ENCODE results near the gene KDM3A. TPM values are rescaled to one million over a fixed set of nuclear protein-coding genes. Genes with fewer than 3 reads are reported as not detected.

The KDM3A gene
- total RNA-seq, 1 experiment from 2014 or later: 34.2 TPM

DNA sequence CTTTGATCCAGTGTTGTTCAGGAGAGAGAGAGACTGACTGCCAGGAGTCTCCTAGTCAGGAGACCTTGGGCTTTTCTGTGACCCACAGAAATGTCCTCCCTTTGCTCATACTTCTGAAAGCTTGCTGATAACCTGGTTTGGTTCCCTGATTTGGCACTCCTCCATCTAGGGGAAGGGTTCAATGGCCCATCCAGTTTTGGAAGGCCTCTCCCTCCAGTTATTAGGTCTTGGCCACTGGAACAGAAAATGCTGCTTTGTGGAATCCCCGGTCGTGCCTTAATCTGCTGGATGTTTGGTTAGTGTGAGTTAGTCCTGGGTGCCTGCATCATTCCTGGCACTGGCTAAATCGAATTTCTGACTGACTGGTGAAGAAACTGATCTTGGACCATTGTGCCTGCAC is 35.7 kb downstream of the KDM3A start:
- Mint-ChIP-seq H3K4me3 (no peak overlapping the region), H3K36me3 (peaks cover 79% of the 10 kb centered on the region), H3K27me3 (ENCODE audit: low read depth) (no peaks in the 10 kb centered on the region), H3K27ac (no peak overlapping the region), H3K4me1 (peaks cover 22% of the 10 kb centered on the region), H3K9me3 (no peaks in the 10 kb centered on the region)
- no peak for DNase-seq (ENCODE audit: low spot score)
- POLR2A ChIA-PET: no interaction called here
- CTCF ChIA-PET: no interaction called here
- TF ChIP-seq TP53 (CRISPR knock-in tag; IDR thresholded peaks at IDR 0.05) (no peak), JAZF1 (CRISPR knock-in tag; IDR thresholded peaks at IDR 0.05) (no peak), CREB1 (CRISPR knock-in tag; IDR thresholded peaks at IDR 0.05) (no peak), HMGA2 (CRISPR knock-in tag; IDR thresholded peaks at IDR 0.05) (no peak), KAT7 (CRISPR knock-in tag; IDR thresholded peaks at IDR 0.05; ENCODE audit: borderline replicate concordance) (no peak), CREM (CRISPR knock-in tag; IDR thresholded peaks at IDR 0.05) (no peak)
- TF ChIP-seq, protein P1, sequence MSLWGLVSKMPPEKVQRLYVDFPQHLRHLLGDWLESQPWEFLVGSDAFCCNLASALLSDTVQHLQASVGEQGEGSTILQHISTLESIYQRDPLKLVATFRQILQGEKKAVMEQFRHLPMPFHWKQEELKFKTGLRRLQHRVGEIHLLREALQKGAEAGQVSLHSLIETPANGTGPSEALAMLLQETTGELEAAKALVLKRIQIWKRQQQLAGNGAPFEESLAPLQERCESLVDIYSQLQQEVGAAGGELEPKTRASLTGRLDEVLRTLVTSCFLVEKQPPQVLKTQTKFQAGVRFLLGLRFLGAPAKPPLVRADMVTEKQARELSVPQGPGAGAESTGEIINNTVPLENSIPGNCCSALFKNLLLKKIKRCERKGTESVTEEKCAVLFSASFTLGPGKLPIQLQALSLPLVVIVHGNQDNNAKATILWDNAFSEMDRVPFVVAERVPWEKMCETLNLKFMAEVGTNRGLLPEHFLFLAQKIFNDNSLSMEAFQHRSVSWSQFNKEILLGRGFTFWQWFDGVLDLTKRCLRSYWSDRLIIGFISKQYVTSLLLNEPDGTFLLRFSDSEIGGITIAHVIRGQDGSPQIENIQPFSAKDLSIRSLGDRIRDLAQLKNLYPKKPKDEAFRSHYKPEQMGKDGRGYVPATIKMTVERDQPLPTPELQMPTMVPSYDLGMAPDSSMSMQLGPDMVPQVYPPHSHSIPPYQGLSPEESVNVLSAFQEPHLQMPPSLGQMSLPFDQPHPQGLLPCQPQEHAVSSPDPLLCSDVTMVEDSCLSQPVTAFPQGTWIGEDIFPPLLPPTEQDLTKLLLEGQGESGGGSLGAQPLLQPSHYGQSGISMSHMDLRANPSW (CRISPR knock-in tag; conservative IDR thresholded peaks at IDR 0.05; ENCODE audit: low read depth): no peak
- TF ChIP-seq, protein P2, sequence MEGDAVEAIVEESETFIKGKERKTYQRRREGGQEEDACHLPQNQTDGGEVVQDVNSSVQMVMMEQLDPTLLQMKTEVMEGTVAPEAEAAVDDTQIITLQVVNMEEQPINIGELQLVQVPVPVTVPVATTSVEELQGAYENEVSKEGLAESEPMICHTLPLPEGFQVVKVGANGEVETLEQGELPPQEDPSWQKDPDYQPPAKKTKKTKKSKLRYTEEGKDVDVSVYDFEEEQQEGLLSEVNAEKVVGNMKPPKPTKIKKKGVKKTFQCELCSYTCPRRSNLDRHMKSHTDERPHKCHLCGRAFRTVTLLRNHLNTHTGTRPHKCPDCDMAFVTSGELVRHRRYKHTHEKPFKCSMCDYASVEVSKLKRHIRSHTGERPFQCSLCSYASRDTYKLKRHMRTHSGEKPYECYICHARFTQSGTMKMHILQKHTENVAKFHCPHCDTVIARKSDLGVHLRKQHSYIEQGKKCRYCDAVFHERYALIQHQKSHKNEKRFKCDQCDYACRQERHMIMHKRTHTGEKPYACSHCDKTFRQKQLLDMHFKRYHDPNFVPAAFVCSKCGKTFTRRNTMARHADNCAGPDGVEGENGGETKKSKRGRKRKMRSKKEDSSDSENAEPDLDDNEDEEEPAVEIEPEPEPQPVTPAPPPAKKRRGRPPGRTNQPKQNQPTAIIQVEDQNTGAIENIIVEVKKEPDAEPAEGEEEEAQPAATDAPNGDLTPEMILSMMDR (IDR thresholded peaks at IDR 0.05): no peak
- TF ChIP-seq, protein P3, sequence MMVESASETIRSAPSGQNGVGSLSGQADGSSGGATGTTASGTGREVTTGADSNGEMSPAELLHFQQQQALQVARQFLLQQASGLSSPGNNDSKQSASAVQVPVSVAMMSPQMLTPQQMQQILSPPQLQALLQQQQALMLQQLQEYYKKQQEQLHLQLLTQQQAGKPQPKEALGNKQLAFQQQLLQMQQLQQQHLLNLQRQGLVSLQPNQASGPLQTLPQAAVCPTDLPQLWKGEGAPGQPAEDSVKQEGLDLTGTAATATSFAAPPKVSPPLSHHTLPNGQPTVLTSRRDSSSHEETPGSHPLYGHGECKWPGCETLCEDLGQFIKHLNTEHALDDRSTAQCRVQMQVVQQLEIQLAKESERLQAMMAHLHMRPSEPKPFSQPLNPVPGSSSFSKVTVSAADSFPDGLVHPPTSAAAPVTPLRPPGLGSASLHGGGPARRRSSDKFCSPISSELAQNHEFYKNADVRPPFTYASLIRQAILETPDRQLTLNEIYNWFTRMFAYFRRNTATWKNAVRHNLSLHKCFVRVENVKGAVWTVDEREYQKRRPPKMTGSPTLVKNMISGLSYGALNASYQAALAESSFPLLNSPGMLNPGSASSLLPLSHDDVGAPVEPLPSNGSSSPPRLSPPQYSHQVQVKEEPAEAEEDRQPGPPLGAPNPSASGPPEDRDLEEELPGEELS (CRISPR knock-in tag; IDR thresholded peaks at IDR 0.05): no peak
- ATAC-seq: no peak

DNA sequence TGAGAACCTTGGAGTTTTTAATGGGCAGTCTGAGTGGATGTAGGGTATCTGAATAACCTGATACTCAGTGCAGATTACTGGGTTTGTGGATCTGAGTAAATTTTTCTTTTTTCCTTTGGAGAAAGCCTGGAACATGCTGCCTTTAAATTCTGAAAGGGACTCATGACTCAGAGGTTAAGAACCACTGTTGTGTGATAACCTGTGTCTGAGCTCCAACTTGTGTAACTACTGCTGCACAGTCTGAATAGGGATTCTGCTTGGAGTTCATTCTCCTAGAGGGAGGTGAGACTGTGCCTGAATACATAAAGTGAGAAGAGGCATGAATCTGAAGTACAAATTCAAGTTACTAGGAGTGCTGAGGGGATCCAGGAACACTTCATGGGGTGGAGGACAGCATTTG is 36.2 kb downstream of the KDM3A start:
- ChIA-PET CTCF (no interaction called here), POLR2A (no interaction called here)
- Mint-ChIP-seq H3K9me3 (no peaks in the 10 kb centered on the region), H3K27ac (no peak overlapping the region), H3K4me1 (peaks cover 22% of the 10 kb centered on the region), H3K4me3 (no peak overlapping the region), H3K27me3 (ENCODE audit: low read depth) (no peaks in the 10 kb centered on the region), H3K36me3 (peaks cover 81% of the 10 kb centered on the region)
- ATAC-seq (no peak), DNase-seq (ENCODE audit: low spot score) (no peak)
- TF ChIP-seq SMAD3 (CRISPR knock-in tag; IDR thresholded peaks at IDR 0.05; ENCODE audit: borderline replicate concordance) (no peak), PRRX2 (CRISPR knock-in tag; IDR thresholded peaks at IDR 0.05) (no peak), ZNF263 (CRISPR knock-in tag; IDR thresholded peaks at IDR 0.05; ENCODE audit: low read depth) (no peak), RORB (CRISPR knock-in tag; IDR thresholded peaks at IDR 0.05) (no peak)
- TF ChIP-seq, protein P4, sequence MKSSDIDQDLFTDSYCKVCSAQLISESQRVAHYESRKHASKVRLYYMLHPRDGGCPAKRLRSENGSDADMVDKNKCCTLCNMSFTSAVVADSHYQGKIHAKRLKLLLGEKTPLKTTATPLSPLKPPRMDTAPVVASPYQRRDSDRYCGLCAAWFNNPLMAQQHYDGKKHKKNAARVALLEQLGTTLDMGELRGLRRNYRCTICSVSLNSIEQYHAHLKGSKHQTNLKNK (CRISPR knock-in tag; IDR thresholded peaks at IDR 0.05): no peak
- TF ChIP-seq, protein P5, sequence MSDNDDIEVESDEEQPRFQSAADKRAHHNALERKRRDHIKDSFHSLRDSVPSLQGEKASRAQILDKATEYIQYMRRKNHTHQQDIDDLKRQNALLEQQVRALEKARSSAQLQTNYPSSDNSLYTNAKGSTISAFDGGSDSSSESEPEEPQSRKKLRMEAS (CRISPR knock-in tag; IDR thresholded peaks at IDR 0.05): no peak
- TF ChIP-seq, protein P6, sequence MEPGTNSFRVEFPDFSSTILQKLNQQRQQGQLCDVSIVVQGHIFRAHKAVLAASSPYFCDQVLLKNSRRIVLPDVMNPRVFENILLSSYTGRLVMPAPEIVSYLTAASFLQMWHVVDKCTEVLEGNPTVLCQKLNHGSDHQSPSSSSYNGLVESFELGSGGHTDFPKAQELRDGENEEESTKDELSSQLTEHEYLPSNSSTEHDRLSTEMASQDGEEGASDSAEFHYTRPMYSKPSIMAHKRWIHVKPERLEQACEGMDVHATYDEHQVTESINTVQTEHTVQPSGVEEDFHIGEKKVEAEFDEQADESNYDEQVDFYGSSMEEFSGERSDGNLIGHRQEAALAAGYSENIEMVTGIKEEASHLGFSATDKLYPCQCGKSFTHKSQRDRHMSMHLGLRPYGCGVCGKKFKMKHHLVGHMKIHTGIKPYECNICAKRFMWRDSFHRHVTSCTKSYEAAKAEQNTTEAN (CRISPR knock-in tag; IDR thresholded peaks at IDR 0.05): no peak
- TF ChIP-seq, protein P7, sequence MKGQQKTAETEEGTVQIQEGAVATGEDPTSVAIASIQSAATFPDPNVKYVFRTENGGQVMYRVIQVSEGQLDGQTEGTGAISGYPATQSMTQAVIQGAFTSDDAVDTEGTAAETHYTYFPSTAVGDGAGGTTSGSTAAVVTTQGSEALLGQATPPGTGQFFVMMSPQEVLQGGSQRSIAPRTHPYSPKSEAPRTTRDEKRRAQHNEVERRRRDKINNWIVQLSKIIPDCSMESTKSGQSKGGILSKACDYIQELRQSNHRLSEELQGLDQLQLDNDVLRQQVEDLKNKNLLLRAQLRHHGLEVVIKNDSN (CRISPR knock-in tag; IDR thresholded peaks at IDR 0.05): no peak
- TF ChIP-seq, protein P8, sequence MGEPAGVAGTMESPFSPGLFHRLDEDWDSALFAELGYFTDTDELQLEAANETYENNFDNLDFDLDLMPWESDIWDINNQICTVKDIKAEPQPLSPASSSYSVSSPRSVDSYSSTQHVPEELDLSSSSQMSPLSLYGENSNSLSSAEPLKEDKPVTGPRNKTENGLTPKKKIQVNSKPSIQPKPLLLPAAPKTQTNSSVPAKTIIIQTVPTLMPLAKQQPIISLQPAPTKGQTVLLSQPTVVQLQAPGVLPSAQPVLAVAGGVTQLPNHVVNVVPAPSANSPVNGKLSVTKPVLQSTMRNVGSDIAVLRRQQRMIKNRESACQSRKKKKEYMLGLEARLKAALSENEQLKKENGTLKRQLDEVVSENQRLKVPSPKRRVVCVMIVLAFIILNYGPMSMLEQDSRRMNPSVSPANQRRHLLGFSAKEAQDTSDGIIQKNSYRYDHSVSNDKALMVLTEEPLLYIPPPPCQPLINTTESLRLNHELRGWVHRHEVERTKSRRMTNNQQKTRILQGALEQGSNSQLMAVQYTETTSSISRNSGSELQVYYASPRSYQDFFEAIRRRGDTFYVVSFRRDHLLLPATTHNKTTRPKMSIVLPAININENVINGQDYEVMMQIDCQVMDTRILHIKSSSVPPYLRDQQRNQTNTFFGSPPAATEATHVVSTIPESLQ (CRISPR knock-in tag; IDR thresholded peaks at IDR 0.05): no peak
- TF ChIP-seq, protein P2 (IDR thresholded peaks at IDR 0.05): no peak
- TF ChIP-seq, protein P1 (CRISPR knock-in tag; conservative IDR thresholded peaks at IDR 0.05; ENCODE audit: low read depth): no peak

All from WTC11 (cell line).